Neutrophil (primary cell): Measurements from ENCODE around the gene UVSSA.

Experiments
- H3K27ac ChIP-seq: fragments of 200-600 bp; sonication (generic); 2 replicates; pipeline ENCODE4 v1.5.1; 2016; ENCODE audit warnings: mild to moderate bottlenecking, moderate library complexity
- H3K27me3 ChIP-seq: fragments of 200-600 bp; sonication (generic); 2 replicates; pipeline ENCODE4 v1.6.0; 2016; ENCODE audit warnings: mild to moderate bottlenecking
- H3K36me3 ChIP-seq: fragments of 200-600 bp; sonication (generic); 2 replicates; pipeline ENCODE4 v1.5.1; 2017
- H3K4me1 ChIP-seq, 2 experiments: fragments of 200-600 bp in 1 of 2; sonication (generic) in 1 of 2; 1 replicate in 1 of 2; 2 replicates in 1 of 2; pipeline versions ENCODE4 v1.5.1 to v1.6.1; 2013 to 2016; ENCODE audit warnings: low read depth in 1 of 2, low read length in 1 of 2, mild to moderate bottlenecking in 1 of 2, moderate library complexity in 1 of 2; ENCODE audit not compliant: control insufficient read depth in 1 of 2, insufficient read depth in 1 of 2
- H3K4me3 ChIP-seq, 2 experiments: fragments of 200-600 bp in 1 of 2; sonication (generic) in 1 of 2; 1 replicate in 1 of 2; 2 replicates in 1 of 2; pipeline ENCODE4 v1.5.1; 2013 to 2016; ENCODE audit warnings: low read depth in 1 of 2, low read length in 1 of 2, mild to moderate bottlenecking in 1 of 2, moderate library complexity in 1 of 2
- H3K9me3 ChIP-seq: fragments of 200-600 bp; sonication (generic); 2 replicates; pipeline ENCODE4 v1.5.1; 2016
- TF ChIP-seq, protein P1 (sequence below): fragments of 200-600 bp; sonication (generic); IDR thresholded peaks from 2 replicates; pipeline ENCODE4 v1.5.1; 2016; ENCODE audit warnings: antibody characterized with exemption

UVSSA gene

DNA sequence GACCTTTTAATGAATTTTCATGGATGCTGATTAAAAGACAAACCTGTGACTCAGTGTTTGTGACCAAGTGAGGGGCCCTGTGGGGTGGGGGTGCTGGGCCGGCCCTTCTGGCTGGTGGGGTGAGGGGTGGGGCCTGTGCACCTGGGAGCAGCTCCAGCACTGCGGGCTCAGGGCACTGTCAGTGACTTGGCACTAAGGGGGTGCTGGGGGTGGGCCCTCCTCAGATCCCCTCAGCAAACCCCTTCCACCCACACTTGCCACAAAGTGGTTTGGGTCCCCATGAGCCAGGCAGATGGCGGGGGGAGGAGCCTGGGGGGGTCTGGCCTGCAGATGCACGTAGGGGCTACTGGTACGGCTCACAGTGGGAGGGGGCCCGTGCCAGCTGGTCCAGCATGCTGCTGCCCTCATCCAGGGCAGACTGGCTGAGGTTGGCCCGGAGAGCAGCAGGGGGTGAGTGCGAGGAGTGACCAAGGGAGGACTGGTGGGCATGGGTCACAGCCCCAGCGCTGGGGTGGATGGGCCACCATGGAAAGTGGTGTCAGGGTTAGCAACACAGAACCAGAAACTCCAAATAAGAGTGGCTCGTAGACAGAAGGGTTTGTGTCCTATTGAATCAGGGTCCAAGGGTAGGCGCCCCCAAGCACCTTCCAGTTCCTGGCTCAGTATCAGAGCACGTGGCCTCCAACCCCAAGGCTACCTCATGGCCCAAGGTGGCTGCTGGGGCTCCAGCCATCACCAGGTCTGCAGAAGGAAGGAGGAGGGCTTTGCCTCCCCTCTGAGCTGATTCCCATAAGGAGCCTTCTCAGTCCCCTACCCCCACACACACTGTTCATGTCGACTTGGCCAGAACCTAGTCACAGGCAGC, 49.2 kb downstream of the UVSSA start:
- peaks cover 18% of the 10 kb centered on the region for H3K27me3 ChIP-seq
- H3K4me3 ChIP-seq, result no peak overlapping the region
- H3K9me3 ChIP-seq, result peaks cover 32% of the 10 kb centered on the region
- H3K36me3 ChIP-seq, result peaks cover 4% of the 10 kb centered on the region
- TF ChIP-seq, protein P1, sequence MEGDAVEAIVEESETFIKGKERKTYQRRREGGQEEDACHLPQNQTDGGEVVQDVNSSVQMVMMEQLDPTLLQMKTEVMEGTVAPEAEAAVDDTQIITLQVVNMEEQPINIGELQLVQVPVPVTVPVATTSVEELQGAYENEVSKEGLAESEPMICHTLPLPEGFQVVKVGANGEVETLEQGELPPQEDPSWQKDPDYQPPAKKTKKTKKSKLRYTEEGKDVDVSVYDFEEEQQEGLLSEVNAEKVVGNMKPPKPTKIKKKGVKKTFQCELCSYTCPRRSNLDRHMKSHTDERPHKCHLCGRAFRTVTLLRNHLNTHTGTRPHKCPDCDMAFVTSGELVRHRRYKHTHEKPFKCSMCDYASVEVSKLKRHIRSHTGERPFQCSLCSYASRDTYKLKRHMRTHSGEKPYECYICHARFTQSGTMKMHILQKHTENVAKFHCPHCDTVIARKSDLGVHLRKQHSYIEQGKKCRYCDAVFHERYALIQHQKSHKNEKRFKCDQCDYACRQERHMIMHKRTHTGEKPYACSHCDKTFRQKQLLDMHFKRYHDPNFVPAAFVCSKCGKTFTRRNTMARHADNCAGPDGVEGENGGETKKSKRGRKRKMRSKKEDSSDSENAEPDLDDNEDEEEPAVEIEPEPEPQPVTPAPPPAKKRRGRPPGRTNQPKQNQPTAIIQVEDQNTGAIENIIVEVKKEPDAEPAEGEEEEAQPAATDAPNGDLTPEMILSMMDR, result no peak
- H3K27ac ChIP-seq, result no peak overlapping the region
- H3K4me1 ChIP-seq, result no peaks in the 10 kb centered on the region

DNA sequence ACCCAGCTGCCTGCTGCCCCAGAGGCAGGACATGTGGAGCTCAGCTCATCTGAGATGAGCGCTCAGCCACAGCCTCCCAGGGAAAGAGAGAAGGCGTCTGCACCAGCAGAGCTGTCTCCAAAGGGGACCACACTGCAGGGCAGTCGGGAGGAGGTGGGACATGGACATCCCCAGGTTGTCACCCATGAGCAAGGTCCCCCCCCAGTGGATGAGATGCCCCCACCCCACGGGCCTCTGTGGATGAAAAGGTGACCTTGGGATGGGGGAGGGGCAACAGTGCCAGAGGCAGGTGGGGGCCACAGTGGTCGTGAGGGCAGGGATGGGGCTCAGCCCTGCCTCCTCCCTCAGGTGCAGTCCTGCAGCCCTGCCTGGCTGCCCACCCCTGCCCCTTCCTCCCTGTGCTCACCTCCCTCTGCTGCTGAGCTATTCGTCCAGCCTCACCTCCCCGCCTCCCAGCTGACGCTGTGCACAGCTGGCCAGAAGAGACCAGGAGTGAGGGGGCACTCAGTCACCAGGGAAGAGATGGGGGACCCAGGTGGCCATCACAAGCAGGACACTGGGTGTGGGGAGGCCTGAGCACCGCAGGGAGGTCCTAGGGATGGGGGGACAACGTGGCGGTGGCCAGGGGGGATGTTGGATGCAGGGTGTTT, 49.9 kb downstream of the UVSSA start:
- H3K4me3 ChIP-seq, result no peak overlapping the region
- no peaks in the 10 kb centered on the region for H3K4me1 ChIP-seq
- H3K36me3 ChIP-seq, result peaks cover 4% of the 10 kb centered on the region
- peaks cover 32% of the 10 kb centered on the region for H3K9me3 ChIP-seq
- TF ChIP-seq, protein P1, result no peak
- peaks cover 26% of the 10 kb centered on the region for H3K27me3 ChIP-seq
- no peak overlapping the region for H3K27ac ChIP-seq

DNA sequence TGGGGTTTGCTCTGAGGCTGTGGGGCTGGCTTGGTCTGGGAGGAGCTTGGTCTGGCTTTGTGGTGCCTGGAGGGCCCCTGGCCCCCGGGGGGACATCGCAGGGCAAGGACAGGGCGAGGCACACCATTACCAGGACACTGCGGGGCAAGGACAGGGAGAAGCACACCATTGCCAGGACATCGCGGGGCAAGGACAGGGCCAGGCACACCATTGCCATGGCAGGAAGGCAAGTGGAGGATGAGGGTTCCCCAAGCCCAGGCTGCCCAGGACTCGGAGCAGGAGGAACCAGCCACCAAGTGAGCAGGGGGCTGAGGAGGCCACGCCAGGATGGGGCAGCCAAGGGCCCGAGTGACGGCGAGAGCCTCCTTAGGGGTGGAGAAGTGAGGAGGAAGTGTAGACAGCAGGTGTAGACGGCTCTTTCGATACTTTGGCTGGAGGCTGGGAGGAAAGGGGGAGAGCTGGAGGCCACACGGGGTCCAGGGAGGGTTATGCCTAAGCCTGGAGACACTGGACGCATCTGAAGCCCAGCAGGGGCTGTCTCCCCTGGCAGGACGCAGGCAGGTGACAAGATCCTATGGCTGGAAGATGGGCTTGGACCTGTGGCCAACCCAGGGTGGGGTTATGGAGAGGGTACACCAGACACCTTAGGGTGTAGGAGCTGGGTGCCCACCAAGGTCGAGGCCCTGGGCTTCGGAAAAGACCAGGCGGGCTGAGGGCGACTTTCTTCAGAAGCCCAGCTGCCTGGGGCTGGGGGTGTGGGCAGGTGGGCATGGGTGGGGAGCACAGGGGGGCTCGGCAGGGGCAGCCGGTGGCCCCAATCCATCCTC, 51.9 kb downstream of the UVSSA start:
- peaks cover 32% of the 10 kb centered on the region for H3K9me3 ChIP-seq

DNA sequence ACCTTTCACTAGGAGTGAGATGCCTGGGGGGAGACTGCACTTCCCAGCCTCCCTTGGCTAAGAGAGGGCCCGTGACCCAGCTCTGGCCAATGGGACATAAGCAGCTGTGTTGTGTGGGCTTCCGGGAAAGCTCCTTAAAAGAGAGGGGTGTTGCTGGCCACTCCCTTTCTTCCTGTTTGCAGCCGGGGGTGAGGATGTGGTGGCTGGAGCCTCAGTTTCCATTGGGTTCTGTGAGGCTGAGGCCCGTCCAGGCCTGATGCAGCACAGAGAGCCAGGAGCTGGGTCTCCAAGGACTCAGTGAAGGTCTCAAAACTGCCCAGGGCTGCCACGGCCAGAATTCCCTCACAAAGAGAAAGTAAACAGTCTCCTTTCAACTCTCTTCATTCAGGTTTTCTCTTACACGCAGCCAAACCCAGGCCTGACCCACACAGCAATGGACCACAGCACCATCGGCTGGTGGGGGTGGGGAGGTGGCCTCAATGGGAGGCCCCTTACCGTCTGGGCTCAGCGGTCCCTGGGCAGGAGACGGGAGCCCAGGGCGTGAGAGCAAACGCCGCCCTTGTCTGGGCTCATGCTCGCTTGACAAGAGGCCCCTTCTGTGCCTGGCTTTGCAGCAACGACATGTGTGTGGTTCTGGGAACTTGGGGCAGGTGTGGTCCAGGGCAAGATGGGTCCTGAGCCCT, 52.6 kb downstream of the UVSSA start:
- peaks cover 53% of the 10 kb centered on the region for H3K27me3 ChIP-seq
- TF ChIP-seq, protein P1, result no peak
- H3K4me1 ChIP-seq, result no peaks in the 10 kb centered on the region
- H3K36me3 ChIP-seq, result no peaks in the 10 kb centered on the region
- peaks cover 32% of the 10 kb centered on the region for H3K9me3 ChIP-seq
- no peak overlapping the region for H3K4me3 ChIP-seq
- H3K27ac ChIP-seq, result no peak overlapping the region

More for the DNA sequence above, 51.9 kb downstream of the UVSSA start:
- Histone ChIP-seq H3K36me3 (peaks cover 2% of the 10 kb centered on the region), H3K27ac (no peak overlapping the region), H3K27me3 (peaks cover 45% of the 10 kb centered on the region), H3K4me1 (no peaks in the 10 kb centered on the region), H3K4me3 (no peak overlapping the region)
- TF ChIP-seq, protein P1, result no peak

DNA sequence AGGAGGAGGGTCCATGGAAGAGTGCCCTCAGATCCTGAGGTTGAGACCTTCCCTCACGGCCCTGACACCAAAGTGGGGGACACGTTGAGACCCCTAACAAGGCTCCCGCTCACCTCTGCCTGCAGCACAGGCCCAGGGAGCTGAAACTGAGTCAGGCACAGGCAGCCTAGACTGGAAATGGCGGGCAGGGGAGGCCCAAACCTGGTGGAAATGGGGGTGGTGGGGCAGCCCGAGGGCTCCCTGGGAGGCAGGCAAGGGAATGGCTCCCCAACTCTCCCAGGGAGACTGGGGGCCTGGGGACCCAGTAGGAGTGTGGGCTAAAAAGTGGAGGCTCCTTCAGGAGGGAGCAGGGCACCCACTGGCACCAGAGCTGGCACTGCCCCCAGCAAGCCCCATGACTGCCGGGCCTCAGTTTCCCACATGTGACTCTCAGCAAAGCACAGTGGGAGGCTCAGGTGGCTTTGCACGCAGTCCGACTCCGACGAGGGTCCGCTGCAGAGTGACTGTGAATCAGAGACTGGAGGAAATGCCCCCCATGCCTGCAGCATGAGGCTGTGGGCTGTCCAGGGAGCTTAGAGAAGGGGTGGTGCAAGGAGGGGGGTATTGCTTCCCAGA, 53.3 kb downstream of the UVSSA start:
- Histone ChIP-seq H3K27ac (no peak overlapping the region), H3K4me3 (no peak overlapping the region), H3K4me1 (no peaks in the 10 kb centered on the region), H3K9me3 (peaks cover 32% of the 10 kb centered on the region), H3K27me3 (peaks cover 59% of the 10 kb centered on the region), H3K36me3 (no peaks in the 10 kb centered on the region)
- TF ChIP-seq, protein P1, result no peak
